Activated CD4-positive, alpha-beta T cell treated with anti-CD3 and anti-CD28 coated beads for 36 hours (primary cell): ENCODE results near the gene RASA2. TPM values are rescaled to one million over a fixed set of nuclear protein-coding genes. Genes with fewer than 3 reads are reported as not detected.

ENCODE experiments used
- ATAC-seq: fragments of 200-7000 bp; cut with Tn5 transposase; one replicate; pipeline ENCODE4 v1.10.0; 2021; ENCODE audit warnings: mild to moderate bottlenecking, moderate library complexity
- CTCF ChIA-PET: fragments of 350-600 bp; sonication (Branson Sonifier 250); formaldehyde crosslinking; loops from one replicate; lab custom pipeline; 2021; ENCODE audit warnings: antibody characterized with exemption; lab: Charles Lee
- POLR2A ChIA-PET: fragments of 350-600 bp; sonication (Branson Sonifier 250); formaldehyde crosslinking; loops from one replicate; lab custom pipeline; 2021; ENCODE audit warnings: antibody characterized with exemption, inconsistent platforms; lab: Charles Lee
- DNase-seq: peaks from one replicate; pipeline ENCODE4 v3.0.0-alpha.2; 2020
- H3K27ac Mint-ChIP-seq: one replicate; pipeline ENCODE4 v1.8.0; 2021; ENCODE audit warnings: mixed read lengths
- H3K27me3 Mint-ChIP-seq: one replicate; pipeline ENCODE4 v1.8.0; 2021; ENCODE audit warnings: mixed read lengths
- H3K36me3 Mint-ChIP-seq: one replicate; pipeline ENCODE4 v1.8.0; 2021; ENCODE audit warnings: low read depth, mixed read lengths
- H3K4me1 Mint-ChIP-seq: one replicate; pipeline ENCODE4 v1.8.0; 2021; ENCODE audit warnings: mixed read lengths
- H3K4me3 Mint-ChIP-seq: one replicate; pipeline ENCODE4 v1.8.0; 2021; ENCODE audit warnings: mild to moderate bottlenecking, moderate library complexity, mixed read lengths
- H3K9me3 Mint-ChIP-seq: one replicate; pipeline ENCODE4 v1.8.0; 2021; ENCODE audit warnings: low read depth, mixed read lengths
- intact Hi-C, 2 experiments: fragments of 100-400 bp; cut with DNase I in 1 of 2; cut with micrococcal nuclease in 1 of 2; formaldehyde crosslinking; loops; one replicate each; pipeline versions ENCODE4 v1.14.2 to v1.15.1; 2022 to 2024; cut with DNase I, micrococcal nuclease
- total RNA-seq, 2 experiments: library from RNA; stranded (reverse); gene quantifications; one replicate each; pipeline ENCODE4 v1.2.3, GENCODE V29; 2021

Gene RASA2
- total RNA-seq, 2 experiments from 2014 or later, result 30.8 to 32.0 TPM

DNA sequence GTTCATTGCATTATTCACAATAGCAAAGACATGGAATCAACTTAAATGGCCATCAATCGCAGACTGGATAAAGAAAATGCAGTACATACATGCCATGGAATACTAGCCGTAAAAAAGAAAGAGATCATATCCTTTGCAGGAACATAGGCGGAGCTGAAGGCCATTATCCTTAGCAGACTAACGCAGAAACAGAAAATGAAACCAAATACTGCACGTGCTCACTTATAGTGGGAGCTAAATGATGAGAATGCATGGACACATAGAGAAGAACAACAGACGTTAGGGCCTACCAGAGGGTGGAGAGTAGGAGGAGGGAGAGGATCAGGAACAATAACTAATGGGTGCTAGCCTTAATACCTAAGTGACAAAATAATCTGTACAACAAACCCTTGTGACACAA is 57.9 kb downstream of the RASA2 start:
- no peaks in the 10 kb centered on the region for H3K27me3 Mint-ChIP-seq
- peaks cover 36% of the 10 kb centered on the region for H3K9me3 Mint-ChIP-seq
- H3K27ac Mint-ChIP-seq, result peak overlapping the region; percentile 89
- ChIA-PET CTCF (interaction anchor here (1.2 to 2.2 kb wide), 7 partner anchors 8 to 91 kb away, joined by 3 to 8 read pairs (median 5); no protein-coding TSS in a partner anchor), POLR2A (no interaction called here)
- H3K36me3 Mint-ChIP-seq, result peaks cover 87% of the 10 kb centered on the region
- DNase-seq, result peak; percentile 22
- ATAC-seq, result peak; percentile 52
- peaks cover 88% of the 10 kb centered on the region for H3K4me1 Mint-ChIP-seq
- intact Hi-C loops, result no loop called here
- peak overlapping the region; percentile 46 for H3K4me3 Mint-ChIP-seq

DNA sequence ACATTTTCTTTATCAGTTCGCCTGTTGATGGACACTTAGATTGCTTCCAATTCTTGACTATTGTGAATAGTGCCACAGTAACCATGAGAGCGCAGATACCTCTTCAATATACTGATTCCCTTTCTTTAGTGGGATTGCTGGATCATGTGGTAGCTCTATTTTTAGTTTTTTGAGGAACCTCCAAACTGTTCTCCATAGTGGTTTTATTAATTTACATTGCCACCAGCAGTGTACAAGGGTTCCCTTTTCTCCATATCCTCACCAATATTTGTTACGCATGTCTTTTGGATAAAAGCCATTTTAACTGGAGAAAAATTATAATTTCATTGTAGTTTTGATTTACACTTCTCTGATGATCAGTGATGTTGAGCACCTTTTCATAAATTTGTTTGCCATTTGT is 59.3 kb downstream of the RASA2 start:
- ChIA-PET POLR2A (no interaction called here), CTCF (no interaction called here)
- H3K4me1 Mint-ChIP-seq, result peaks cover 89% of the 10 kb centered on the region
- no peak for DNase-seq
- H3K4me3 Mint-ChIP-seq, result no peak overlapping the region
- H3K9me3 Mint-ChIP-seq, result peaks cover 41% of the 10 kb centered on the region
- peak overlapping the region; percentile 61 for H3K27ac Mint-ChIP-seq
- ATAC-seq, result no peak
- no peaks in the 10 kb centered on the region for H3K27me3 Mint-ChIP-seq
- intact Hi-C loops, result no loop called here
- peaks cover 87% of the 10 kb centered on the region for H3K36me3 Mint-ChIP-seq

DNA sequence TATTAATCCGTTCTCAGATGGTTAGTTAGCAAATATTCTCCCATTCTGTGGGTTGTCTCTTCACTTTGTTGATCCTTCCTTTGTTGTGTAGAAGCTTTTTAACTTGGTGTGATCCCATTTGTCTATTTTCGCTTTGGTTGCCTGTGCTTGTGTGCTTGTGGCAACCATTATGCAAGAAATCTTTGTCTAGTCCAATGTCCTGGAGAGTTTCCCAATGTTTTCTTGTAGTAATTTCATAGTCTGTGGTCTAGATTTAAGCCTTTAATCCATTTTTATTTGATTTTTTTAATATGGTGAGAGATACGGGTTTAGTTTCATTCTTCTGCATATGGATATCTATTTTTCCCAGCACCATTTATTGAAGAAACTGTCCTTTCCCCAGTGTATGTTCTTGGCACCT is 59.8 kb downstream of the RASA2 start:
- no peak for DNase-seq
- ChIA-PET POLR2A (no interaction called here), CTCF (interaction anchor here (0.6 to 1.2 kb wide), 4 partner anchors 9 to 44 kb away, joined by 3 read pairs; no protein-coding TSS in a partner anchor)
- no peak for ATAC-seq
- no peak overlapping the region for H3K4me3 Mint-ChIP-seq
- intact Hi-C loops, result no loop called here
- H3K27ac Mint-ChIP-seq, result peak overlapping the region; percentile 55
- no peaks in the 10 kb centered on the region for H3K27me3 Mint-ChIP-seq
- peaks cover 41% of the 10 kb centered on the region for H3K9me3 Mint-ChIP-seq
- H3K4me1 Mint-ChIP-seq, result peaks cover 91% of the 10 kb centered on the region
- H3K36me3 Mint-ChIP-seq, result peaks cover 88% of the 10 kb centered on the region

DNA sequence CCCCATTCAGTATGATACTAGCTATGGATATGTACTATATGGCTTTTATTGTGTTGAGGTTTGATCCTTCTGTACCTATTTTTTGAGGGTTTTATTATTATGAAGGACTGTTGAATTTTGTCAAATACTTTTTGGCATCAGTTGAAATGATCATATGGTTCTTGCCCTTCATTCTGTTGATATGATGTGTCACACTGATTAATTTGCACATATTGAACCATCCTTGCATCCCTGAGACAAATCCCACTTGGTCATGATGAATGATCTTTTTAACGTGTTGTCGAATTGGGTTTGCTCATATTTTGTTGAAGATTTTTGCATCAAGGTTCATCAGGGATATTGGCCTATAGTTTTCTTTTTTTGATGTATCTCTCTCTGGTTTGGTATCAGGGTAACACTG is 61.0 kb downstream of the RASA2 start:
- DNase-seq (no peak), ATAC-seq (no peak)
- intact Hi-C loops, result no loop called here
- CTCF ChIA-PET, result interaction anchor here (1.2 kb wide), 3 partner anchors 8 to 13 kb away, joined by 3 read pairs; no protein-coding TSS in a partner anchor
- Mint-ChIP-seq H3K4me1 (peaks cover 88% of the 10 kb centered on the region), H3K36me3 (peaks cover 77% of the 10 kb centered on the region), H3K27me3 (no peaks in the 10 kb centered on the region), H3K9me3 (peaks cover 38% of the 10 kb centered on the region), H3K4me3 (no peak overlapping the region), H3K27ac (peak overlapping the region; percentile 49)
- POLR2A ChIA-PET, result no interaction called here

DNA sequence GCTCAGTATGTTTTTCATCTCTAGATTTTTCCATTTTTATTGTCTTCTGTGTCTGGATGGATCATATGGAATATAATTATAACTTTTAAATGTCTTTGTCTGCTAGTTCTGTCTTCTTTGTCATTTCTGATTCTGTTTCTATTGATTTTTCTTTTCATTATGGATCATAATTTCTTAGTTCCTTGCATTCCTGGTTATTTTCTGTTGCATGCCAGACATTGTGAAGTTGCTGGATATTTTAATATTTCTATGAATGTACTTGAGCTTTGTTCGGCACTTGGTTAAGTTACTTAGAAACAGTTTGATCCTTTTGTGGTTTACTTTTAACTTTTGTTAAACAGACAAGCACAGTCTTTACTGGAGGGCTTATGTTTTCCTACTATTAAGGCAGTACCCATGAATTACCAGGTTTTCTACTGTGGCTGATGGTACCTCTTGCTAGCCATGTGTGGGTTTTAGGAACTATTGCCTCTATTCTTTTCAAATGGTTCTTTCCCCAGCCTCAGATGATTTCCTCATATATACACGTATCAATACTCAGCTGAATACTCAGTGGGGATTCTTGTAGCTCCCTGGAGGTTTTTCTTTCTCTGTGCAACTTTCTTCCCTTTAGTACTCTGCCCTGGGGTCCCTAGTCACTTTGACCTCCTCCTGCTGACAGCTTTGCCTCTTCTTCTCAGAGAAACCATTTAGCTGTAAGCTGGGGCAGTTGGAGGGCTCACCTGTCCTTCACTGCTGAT is 64.3 kb downstream of the RASA2 start:
- intact Hi-C loops, result loop anchor here in 1 of 2 experiments (10.0 kb wide), 1 partner anchor 316 kb away; the partner anchor contains the start of gene PXYLP1
- no peak for ATAC-seq
- no peak for DNase-seq
- ChIA-PET POLR2A (no interaction called here), CTCF (interaction anchor here (0.7 to 1.6 kb wide), 3 partner anchors 44 to 163 kb away, joined by 3 to 4 read pairs (median 3); no protein-coding TSS in a partner anchor)
- Mint-ChIP-seq H3K9me3 (peaks cover 23% of the 10 kb centered on the region), H3K27ac (peak overlapping the region; percentile 73), H3K4me1 (peaks cover 70% of the 10 kb centered on the region), H3K4me3 (no peak overlapping the region), H3K27me3 (no peaks in the 10 kb centered on the region), H3K36me3 (peaks cover 53% of the 10 kb centered on the region)

DNA sequence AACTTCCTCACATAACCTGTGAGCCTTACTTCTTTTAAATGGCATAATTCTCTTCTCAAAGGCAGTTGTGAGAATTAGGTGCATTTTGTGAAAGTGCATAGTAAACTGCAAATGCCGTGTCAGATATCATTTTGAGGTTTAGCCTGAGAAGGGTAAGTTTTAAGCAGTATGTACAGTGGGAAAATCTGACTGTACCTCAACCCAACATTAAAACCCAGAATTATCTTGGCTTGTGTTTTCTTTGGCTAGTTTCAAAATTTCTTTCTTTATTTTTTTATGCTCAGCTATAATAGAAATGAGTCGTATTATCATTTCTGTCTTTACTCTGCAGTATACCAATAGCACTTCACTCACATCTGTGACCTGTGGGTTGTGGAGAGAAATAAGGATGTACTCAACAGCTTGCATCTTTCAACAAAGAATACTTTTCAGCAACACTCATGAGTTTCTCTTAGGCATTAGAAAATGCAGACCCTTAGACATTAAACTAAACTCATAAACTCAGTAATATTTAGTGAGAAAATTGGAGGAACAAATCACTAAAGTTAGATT is 65.7 kb downstream of the RASA2 start:
- H3K27me3 Mint-ChIP-seq, result no peaks in the 10 kb centered on the region
- CTCF ChIA-PET, result interaction anchor here (0.6 to 4.7 kb wide), 20 partner anchors 8 to 246 kb away, joined by 3 to 28 read pairs (median 5); partner anchors contain the start of gene RASA2
- ATAC-seq (peak; percentile 59), DNase-seq (no peak)
- H3K4me3 Mint-ChIP-seq, result no peak overlapping the region
- intact Hi-C loops, result loop anchor here (1.0 to 10.0 kb wide), 6 partner anchors 10 to 318 kb away; partner anchors contain the start of genes PXYLP1 (in 1 of the 2) and RASA2 (in 1 of the 2)
- H3K27ac Mint-ChIP-seq, result peak overlapping the region; percentile 88
- peaks cover 58% of the 10 kb centered on the region for H3K4me1 Mint-ChIP-seq
- POLR2A ChIA-PET, result interaction anchor here (0.5 to 2.2 kb wide), 9 partner anchors 10 to 93 kb away, joined by 3 to 32 read pairs (median 4); partner anchors contain the start of gene RASA2
- H3K36me3 Mint-ChIP-seq, result peaks cover 39% of the 10 kb centered on the region
- H3K9me3 Mint-ChIP-seq, result peaks cover 11% of the 10 kb centered on the region

DNA sequence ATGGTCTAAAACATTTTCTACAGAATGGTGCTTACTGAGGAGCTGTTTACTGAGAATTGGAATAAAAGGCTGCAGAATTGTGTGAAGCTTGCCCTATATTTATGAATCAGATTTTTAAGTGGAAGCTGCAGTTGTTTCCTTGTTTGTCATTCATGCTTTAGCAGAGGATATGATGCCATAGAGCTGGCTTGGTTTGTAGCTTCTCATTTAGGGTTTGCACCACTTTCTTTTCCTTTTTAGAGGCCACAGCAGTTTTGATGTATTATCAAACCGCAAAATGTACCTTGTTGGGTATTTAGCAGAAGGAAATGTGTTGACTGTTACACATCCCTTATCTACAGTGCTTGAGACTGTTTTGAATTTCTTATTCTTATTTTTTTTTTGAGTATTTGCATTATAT is 66.2 kb downstream of the RASA2 start:
- peaks cover 6% of the 10 kb centered on the region for H3K9me3 Mint-ChIP-seq
- H3K4me1 Mint-ChIP-seq, result peaks cover 53% of the 10 kb centered on the region
- intact Hi-C loops, result loop anchor here (1.0 to 10.0 kb wide), 3 partner anchors 54 to 318 kb away; partner anchors contain the start of gene PXYLP1 (in 1 of the 2)
- ChIA-PET CTCF (interaction anchor here (0.6 to 4.7 kb wide), 21 partner anchors 8 to 246 kb away, joined by 3 to 28 read pairs (median 5); partner anchors contain the start of gene RASA2), POLR2A (interaction anchor here (0.5 to 2.2 kb wide), 9 partner anchors 10 to 93 kb away, joined by 3 to 32 read pairs (median 4); partner anchors contain the start of gene RASA2)
- peak overlapping the region; percentile 88 for H3K27ac Mint-ChIP-seq
- H3K27me3 Mint-ChIP-seq, result no peaks in the 10 kb centered on the region
- peaks cover 33% of the 10 kb centered on the region for H3K36me3 Mint-ChIP-seq
- no peak overlapping the region for H3K4me3 Mint-ChIP-seq
- DNase-seq, result no peak
- ATAC-seq, result peak; percentile 63

DNA sequence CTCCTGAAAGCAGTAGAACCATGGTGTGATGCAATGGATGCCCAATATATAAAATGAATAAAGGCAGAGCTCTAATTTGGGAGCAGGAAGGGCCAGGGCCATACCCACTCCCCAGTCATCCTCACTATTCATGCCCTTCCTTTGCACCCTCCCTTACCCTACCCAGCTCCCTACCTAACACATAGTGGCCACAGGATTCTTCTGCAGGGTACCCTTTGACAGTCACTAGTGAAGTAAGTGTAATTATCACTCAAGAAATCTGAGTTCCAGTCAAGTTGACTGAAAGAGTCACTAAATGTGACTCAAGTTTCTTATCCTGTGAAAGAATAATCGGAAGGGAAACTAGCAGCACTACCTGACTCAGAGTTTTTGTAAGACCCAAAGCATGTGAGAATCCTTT is 69.2 kb downstream of the RASA2 start:
- Mint-ChIP-seq H3K9me3 (no peaks in the 10 kb centered on the region), H3K36me3 (peaks cover 18% of the 10 kb centered on the region), H3K27ac (peak overlapping the region; percentile 39), H3K4me3 (no peak overlapping the region), H3K27me3 (no peaks in the 10 kb centered on the region), H3K4me1 (peaks cover 41% of the 10 kb centered on the region)
- CTCF ChIA-PET, result interaction anchor here (0.6 to 11.9 kb wide), 14 partner anchors 9 to 252 kb away, joined by 3 to 354 read pairs (median 3); no protein-coding TSS in a partner anchor
- ATAC-seq, result peak; percentile 79
- POLR2A ChIA-PET, result interaction anchor here (0.6 to 1.7 kb wide), 6 partner anchors 13 to 69 kb away, joined by 4 to 10 read pairs (median 6); no protein-coding TSS in a partner anchor
- intact Hi-C loops, result loop anchor here (1.0 to 10.0 kb wide), 3 partner anchors 58 to 321 kb away; partner anchors contain the start of gene PXYLP1 (in 1 of the 2)
- peak; percentile 51 for DNase-seq

DNA sequence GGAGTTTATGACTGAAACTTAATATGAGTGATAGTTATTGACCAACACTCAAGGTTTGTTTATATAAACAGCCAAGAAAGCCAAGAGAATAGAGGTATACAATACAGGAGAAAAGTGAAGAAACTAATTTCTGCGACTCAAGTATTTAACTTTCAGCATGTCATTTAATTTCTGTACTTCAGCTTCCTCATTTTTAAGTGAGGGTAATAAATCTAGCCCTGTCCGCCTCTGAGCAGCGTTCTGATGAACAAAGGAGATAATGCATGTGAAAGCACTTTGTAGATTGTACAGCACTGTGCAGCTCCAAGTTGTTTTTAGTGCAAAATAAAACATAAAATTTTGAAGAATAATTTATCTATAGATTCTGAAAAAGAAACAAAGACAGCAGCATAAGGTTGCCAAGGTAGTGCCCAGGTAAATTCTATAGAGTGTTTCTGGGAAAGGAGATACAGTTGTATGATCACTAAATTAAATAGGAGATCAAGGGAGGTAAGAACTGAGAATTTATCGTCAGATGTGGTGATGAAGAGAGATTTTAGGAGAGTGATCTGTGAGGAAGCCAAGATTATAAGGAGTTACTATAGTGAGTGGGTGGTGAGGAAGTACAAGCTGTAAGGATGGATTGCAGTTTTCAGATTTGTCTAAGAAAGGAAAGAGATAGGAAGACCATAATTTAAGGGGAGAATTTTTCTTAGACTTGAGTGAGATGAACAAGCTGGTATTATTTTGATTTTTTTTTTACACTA is 71.3 kb downstream of the RASA2 start:
- Mint-ChIP-seq H3K4me1 (peaks cover 28% of the 10 kb centered on the region), H3K36me3 (peaks cover 17% of the 10 kb centered on the region), H3K27me3 (no peaks in the 10 kb centered on the region), H3K9me3 (no peaks in the 10 kb centered on the region), H3K4me3 (no peak overlapping the region), H3K27ac (no peak overlapping the region)
- ChIA-PET CTCF (interaction anchor here (0.5 to 11.9 kb wide), 12 partner anchors 11 to 313 kb away, joined by 3 to 354 read pairs (median 4); no protein-coding TSS in a partner anchor), POLR2A (interaction anchor here (0.7 kb wide), 1 partner anchor 69 kb away, joined by 3 read pairs; no protein-coding TSS in a partner anchor)
- intact Hi-C loops, result loop anchor here (5.0 to 10.0 kb wide), 2 partner anchors 246 to 323 kb away; partner anchors contain the start of gene PXYLP1 (in 1 of the 2)
- DNase-seq, result no peak
- no peak for ATAC-seq

DNA sequence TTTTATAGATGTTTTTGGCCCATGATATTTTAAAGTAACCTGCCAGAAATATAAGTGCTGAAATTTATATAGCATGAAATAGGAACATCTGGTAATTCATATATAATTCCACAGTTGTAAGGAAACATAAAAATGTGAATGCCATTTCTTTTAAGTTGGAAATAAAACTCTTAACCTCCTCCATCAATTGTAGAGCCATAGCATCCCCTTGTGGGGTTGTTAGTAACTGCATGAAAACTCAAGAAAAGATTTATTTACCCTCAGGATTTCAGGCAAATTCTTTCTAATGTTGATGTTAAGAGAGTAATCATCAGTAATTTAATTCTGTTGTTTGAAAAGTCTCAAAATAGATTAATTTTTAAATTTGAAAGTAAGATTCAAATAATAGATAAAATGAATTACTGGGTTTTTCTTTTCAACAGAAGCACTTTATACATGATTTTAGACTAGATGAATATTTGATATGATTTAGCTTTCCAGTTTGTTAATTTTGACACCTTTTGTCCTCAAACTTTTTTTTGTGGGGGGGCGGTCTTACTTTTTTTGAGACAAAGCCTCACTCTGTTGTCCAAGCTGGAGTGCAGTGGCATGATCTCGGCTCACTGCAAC is 74.7 kb downstream of the RASA2 start:
- no peaks in the 10 kb centered on the region for H3K9me3 Mint-ChIP-seq
- ChIA-PET POLR2A (no interaction called here), CTCF (interaction anchor here (0.6 to 11.9 kb wide), 37 partner anchors 9 to 257 kb away, joined by 3 to 354 read pairs (median 5); partner anchors contain the start of gene RASA2)
- ATAC-seq (no peak), DNase-seq (peak; percentile 40)
- no peaks in the 10 kb centered on the region for H3K27me3 Mint-ChIP-seq
- peaks cover 34% of the 10 kb centered on the region for H3K4me1 Mint-ChIP-seq
- H3K4me3 Mint-ChIP-seq, result no peak overlapping the region
- no peak overlapping the region for H3K27ac Mint-ChIP-seq
- peaks cover 20% of the 10 kb centered on the region for H3K36me3 Mint-ChIP-seq
- intact Hi-C loops, result loop anchor here (1.0 to 2.0 kb wide), 4 partner anchors 87 to 259 kb away; no protein-coding TSS in a partner anchor
